Cortex of kidney (tissue), 1 donor: ENCODE measurements around the gene RNPEP.
"Not testable (repeated sequence)": the region's sequence is repeated elsewhere in the genome, so short reads cannot be mapped to it uniquely, and the experiment has no call there.

Experiments
- DNase-seq: peaks from one replicate; lab custom pipeline; 2025; lab: John Stamatoyannopoulos, UW

RNPEP gene

GRCh38 chr1:201958348-201958747, 24.1 kb upstream of the RNPEP start:
- no peak for DNase-seq

- DNase-seq: not testable (repeated sequence)
Observed at GRCh38 chr1:201962382-201962781, 20.1 kb upstream of the RNPEP start.

GRCh38 chr1:201964261-201964660, 18.2 kb upstream of the RNPEP start:
- DNase-seq: no peak

- DNase-seq: no peak
Observed at GRCh38 chr1:201966171-201966570, 16.3 kb upstream of the RNPEP start.

- no peak for DNase-seq
Observed at GRCh38 chr1:201968202-201968925, 14.1 kb upstream of the RNPEP start.

GRCh38 chr1:201970334-201971159, 11.9 kb upstream of the RNPEP start:
- no peak for DNase-seq

GRCh38 chr1:201982082-201982622, 296 bp upstream of the RNPEP start:
- DNase-seq: no peak

- no peak for DNase-seq
Observed at GRCh38 chr1:201983380-201983805, 945 bp downstream of the RNPEP start.

GRCh38 chr1:201984446-201984845, 2.0 kb downstream of the RNPEP start:
- no peak for DNase-seq

GRCh38 chr1:201985355-201985754, 2.9 kb downstream of the RNPEP start:
- no peak for DNase-seq

GRCh38 chr1:201988601-201989000, 6.2 kb downstream of the RNPEP start:
- no peak for DNase-seq

GRCh38 chr1:201989354-201990128, 7.1 kb downstream of the RNPEP start:
- no peak for DNase-seq

GRCh38 chr1:201990427-201990826, 8.0 kb downstream of the RNPEP start:
- no peak for DNase-seq

- DNase-seq: no peak
Observed at GRCh38 chr1:201999625-202000238, 17.3 kb downstream of the RNPEP start.

- no peak for DNase-seq
Observed at GRCh38 chr1:202002507-202002906, 20.1 kb downstream of the RNPEP start.

GRCh38 chr1:202004711-202005110, 22.3 kb downstream of the RNPEP start:
- no peak for DNase-seq

GRCh38 chr1:202005958-202006357, 23.5 kb downstream of the RNPEP start:
- no peak for DNase-seq

GRCh38 chr1:202007304-202007703, 24.9 kb downstream of the RNPEP start:
- no peak for DNase-seq

GRCh38 chr1:202007805-202008489, 25.5 kb downstream of the RNPEP start:
- no peak for DNase-seq

GRCh38 chr1:202009326-202010179, 27.1 kb downstream of the RNPEP start:
- DNase-seq: no peak
